GM12878 (cell line): Measurements from ENCODE around the gene AFMID. TPM values are rescaled to one million over a fixed set of nuclear protein-coding genes. Genes with fewer than 3 reads are reported as not detected.

Source experiments
- BCL11A ChIP-seq: IDR thresholded peaks from 2 replicates; pipeline ENCODE4 v1.6.1; 2011; ENCODE audit warnings: low read depth, low read length
- CEBPB ChIP-seq, 2 experiments: fragments of 150-350 bp in 1 of 2; IDR thresholded peaks; 2 replicates each; pipeline ENCODE4 v1.6.1; 2012 to 2014; ENCODE audit warnings: low read depth in 2 of 2, low read length in 2 of 2, borderline replicate concordance in 1 of 2, inconsistent platforms in 1 of 2
- CHD2 ChIP-seq: IDR thresholded peaks from 2 replicates; pipeline ENCODE4 v1.6.1; 2011; ENCODE audit warnings: low read depth, low read length, improper control_type of control experiment, borderline replicate concordance
- CHD4 ChIP-seq: fragments of 200-600 bp; sonication (generic); IDR thresholded peaks from 2 replicates; pipeline ENCODE4 v1.6.1; 2016; ENCODE audit warnings: mild to moderate bottlenecking
- DPF2 ChIP-seq: fragments of 450-650 bp; IDR thresholded peaks from 2 replicates; pipeline ENCODE4 v1.6.1; 2017; ENCODE audit warnings: mild to moderate bottlenecking
- ETV6 ChIP-seq, 2 experiments: fragments of 450-650 bp in 1 of 2; IDR thresholded peaks in 1 of 2; conservative IDR thresholded peaks in 1 of 2; 2 replicates each; pipeline ENCODE4 v1.6.1; 2014; ENCODE audit warnings: antibody characterized with exemption in 1 of 2, borderline replicate concordance in 1 of 2, low read depth in 1 of 2, mild to moderate bottlenecking in 1 of 2, moderate library complexity in 1 of 2
- KDM1A ChIP-seq: fragments of 200-600 bp; sonication (generic); IDR thresholded peaks from 2 replicates; pipeline ENCODE4 v1.6.1; 2016; ENCODE audit warnings: borderline replicate concordance
- NRF1 ChIP-seq: conservative IDR thresholded peaks from 2 replicates; pipeline ENCODE4 v1.6.1; 2011; ENCODE audit warnings: mild to moderate bottlenecking, low read depth, low read length, improper control_type of control experiment
- PAX8 ChIP-seq: fragments of 450-650 bp; IDR thresholded peaks from 2 replicates; pipeline ENCODE4 v1.6.1; 2017; ENCODE audit warnings: mild to moderate bottlenecking, moderate library complexity
- POLR2A ChIP-seq: IDR thresholded peaks from 2 replicates; pipeline ENCODE4 v1.6.1; 2011; ENCODE audit warnings: low read depth, mild to moderate bottlenecking, low read length
- RAD21 ChIP-seq: IDR thresholded peaks from 2 replicates; pipeline ENCODE4 v1.6.1; 2011; ENCODE audit warnings: mild to moderate bottlenecking, low read depth, low read length, moderate library complexity; ENCODE audit not compliant: insufficient read depth
- RFX5 ChIP-seq: IDR thresholded peaks from 2 replicates; pipeline ENCODE4 v1.6.1; 2011; ENCODE audit warnings: low read depth, low read length, improper control_type of control experiment
- SIN3A ChIP-seq: IDR thresholded peaks from 2 replicates; pipeline ENCODE4 v1.6.1; 2012; ENCODE audit warnings: low read depth, low read length, improper control_type of control experiment
- STAT3 ChIP-seq: IDR thresholded peaks from 2 replicates; pipeline ENCODE4 v1.6.1; 2011; ENCODE audit warnings: low read depth, low read length, improper control_type of control experiment
- TCF3 ChIP-seq: IDR thresholded peaks from 2 replicates; pipeline ENCODE4 v1.6.1; 2012; ENCODE audit warnings: low read depth, mild to moderate bottlenecking, low read length, borderline replicate concordance; ENCODE audit not compliant: insufficient read depth
- polyA plus RNA-seq, 11 experiments: library from polyadenylated mRNA; depleted of rRNA in 4 of 11; unstranded in 6 of 11; stranded (reverse) in 5 of 11; fragments of >200 nt; fragmentation: Nextera tagmentation in 4 of 11; fragmentation: Illumina TruSeq in 1 of 11; extraction: Ambion mirVana in 4 of 11; extraction: Trizol in 1 of 11; gene quantifications; 1 replicate in 1 of 11; 2 replicates in 10 of 11; pipeline versions ENCODE4 v1.2.1 to v1.2.3, GENCODE V29; 2011 to 2016; ENCODE audit warnings: inconsistent platforms in 2 of 11, missing spikeins in 2 of 11, low read depth in 1 of 11
- total RNA-seq, 4 experiments: library from RNA; depleted of rRNA in 3 of 4; stranded (reverse); fragments of >200 nt in 3 of 4; fragmentation: Illumina TruSeq in 1 of 4; extraction: Trizol in 1 of 4; gene quantifications; 2 replicates each; pipeline versions ENCODE4 v1.2.1 to v1.2.3, GENCODE V29; 2013 to 2021
- TF ChIP-seq, protein P1 (sequence below): IDR thresholded peaks from 2 replicates; pipeline ENCODE4 v1.6.1; 2012; ENCODE audit warnings: improper control_type of control experiment, low read depth, low read length; ENCODE audit not compliant: insufficient replicate concordance
- TF ChIP-seq, protein P2 (sequence below): IDR thresholded peaks from 2 replicates; pipeline ENCODE4 v1.6.1; 2011; ENCODE audit warnings: low read depth, low read length, improper control_type of control experiment, borderline replicate concordance
- TF ChIP-seq, protein P3 (sequence below): fragments of 450-650 bp; IDR thresholded peaks from 2 replicates; pipeline ENCODE4 v1.6.1; 2018; ENCODE audit warnings: borderline replicate concordance, mild to moderate bottlenecking; ENCODE audit not compliant: partially characterized antibody
- TF ChIP-seq, protein P4 (sequence below): fragments of 450-650 bp; IDR thresholded peaks from 2 replicates; pipeline ENCODE4 v1.6.1; 2016; ENCODE audit warnings: mild to moderate bottlenecking

Gene AFMID
- total and polyA plus RNA-seq, 10 of the 15 experiments (the other 5 are each of a cell fraction or from before 2014, with no cell fraction given) = 36.1 to 98.8 (median 51.6) TPM

DNA sequence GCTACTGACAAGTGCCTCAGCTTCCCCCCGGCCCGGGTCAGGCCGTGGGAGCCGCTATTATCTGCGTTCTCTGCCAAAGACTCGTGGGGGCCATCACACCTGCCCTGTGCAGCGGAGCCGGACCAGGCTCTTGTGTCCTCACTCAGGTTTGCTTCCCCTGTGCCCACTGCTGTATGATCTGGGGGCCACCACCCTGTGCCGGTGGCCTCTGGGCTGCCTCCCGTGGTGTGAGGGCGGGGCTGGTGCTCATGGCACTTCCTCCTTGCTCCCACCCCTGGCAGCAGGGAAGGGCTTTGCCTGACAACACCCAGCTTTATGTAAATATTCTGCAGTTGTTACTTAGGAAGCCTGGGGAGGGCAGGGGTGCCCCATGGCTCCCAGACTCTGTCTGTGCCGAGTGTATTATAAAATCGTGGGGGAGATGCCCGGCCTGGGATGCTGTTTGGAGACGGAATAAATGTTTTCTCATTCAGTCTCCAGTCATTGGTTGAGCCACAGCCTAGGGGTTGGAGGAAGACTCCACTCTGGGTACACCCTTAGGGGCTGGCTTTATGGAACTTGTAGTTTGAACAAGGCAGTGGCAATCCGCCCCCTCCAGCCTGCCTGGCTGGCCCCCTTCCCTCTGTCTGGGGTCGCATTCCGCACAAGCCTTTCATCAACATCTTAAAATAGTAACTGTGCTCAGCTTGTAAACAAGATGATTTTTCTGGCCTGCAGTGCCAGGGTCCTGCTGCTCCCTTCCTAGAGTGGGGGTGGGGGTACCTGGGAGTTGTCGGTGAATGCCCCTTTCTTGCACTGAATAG, 14.7 kb upstream of the AFMID start (continued):
- TF ChIP-seq, protein P1, sequence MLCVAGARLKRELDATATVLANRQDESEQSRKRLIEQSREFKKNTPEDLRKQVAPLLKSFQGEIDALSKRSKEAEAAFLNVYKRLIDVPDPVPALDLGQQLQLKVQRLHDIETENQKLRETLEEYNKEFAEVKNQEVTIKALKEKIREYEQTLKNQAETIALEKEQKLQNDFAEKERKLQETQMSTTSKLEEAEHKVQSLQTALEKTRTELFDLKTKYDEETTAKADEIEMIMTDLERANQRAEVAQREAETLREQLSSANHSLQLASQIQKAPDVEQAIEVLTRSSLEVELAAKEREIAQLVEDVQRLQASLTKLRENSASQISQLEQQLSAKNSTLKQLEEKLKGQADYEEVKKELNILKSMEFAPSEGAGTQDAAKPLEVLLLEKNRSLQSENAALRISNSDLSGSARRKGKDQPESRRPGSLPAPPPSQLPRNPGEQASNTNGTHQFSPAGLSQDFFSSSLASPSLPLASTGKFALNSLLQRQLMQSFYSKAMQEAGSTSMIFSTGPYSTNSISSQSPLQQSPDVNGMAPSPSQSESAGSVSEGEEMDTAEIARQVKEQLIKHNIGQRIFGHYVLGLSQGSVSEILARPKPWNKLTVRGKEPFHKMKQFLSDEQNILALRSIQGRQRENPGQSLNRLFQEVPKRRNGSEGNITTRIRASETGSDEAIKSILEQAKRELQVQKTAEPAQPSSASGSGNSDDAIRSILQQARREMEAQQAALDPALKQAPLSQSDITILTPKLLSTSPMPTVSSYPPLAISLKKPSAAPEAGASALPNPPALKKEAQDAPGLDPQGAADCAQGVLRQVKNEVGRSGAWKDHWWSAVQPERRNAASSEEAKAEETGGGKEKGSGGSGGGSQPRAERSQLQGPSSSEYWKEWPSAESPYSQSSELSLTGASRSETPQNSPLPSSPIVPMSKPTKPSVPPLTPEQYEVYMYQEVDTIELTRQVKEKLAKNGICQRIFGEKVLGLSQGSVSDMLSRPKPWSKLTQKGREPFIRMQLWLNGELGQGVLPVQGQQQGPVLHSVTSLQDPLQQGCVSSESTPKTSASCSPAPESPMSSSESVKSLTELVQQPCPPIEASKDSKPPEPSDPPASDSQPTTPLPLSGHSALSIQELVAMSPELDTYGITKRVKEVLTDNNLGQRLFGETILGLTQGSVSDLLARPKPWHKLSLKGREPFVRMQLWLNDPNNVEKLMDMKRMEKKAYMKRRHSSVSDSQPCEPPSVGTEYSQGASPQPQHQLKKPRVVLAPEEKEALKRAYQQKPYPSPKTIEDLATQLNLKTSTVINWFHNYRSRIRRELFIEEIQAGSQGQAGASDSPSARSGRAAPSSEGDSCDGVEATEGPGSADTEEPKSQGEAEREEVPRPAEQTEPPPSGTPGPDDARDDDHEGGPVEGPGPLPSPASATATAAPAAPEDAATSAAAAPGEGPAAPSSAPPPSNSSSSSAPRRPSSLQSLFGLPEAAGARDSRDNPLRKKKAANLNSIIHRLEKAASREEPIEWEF = no peak
- no peak for TF ChIP-seq ETV6 (conservative IDR thresholded peaks at IDR 0.05 in 1 of 2, IDR thresholded peaks at IDR 0.05 in 1 of 2; ENCODE audit: borderline replicate concordance in 1 of 2, low read depth in 1 of 2)
- no peak for TF ChIP-seq BCL11A
- TF ChIP-seq PAX8 = no peak
- no peak for TF ChIP-seq SIN3A
- TF ChIP-seq RFX5 = no peak
- TF ChIP-seq DPF2 = no peak
- TF ChIP-seq, protein P2, sequence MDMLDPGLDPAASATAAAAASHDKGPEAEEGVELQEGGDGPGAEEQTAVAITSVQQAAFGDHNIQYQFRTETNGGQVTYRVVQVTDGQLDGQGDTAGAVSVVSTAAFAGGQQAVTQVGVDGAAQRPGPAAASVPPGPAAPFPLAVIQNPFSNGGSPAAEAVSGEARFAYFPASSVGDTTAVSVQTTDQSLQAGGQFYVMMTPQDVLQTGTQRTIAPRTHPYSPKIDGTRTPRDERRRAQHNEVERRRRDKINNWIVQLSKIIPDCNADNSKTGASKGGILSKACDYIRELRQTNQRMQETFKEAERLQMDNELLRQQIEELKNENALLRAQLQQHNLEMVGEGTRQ = no peak
- TF ChIP-seq STAT3 = no peak
- TF ChIP-seq TCF3 = no peak
- no peak for TF ChIP-seq RAD21
- TF ChIP-seq NRF1 = no peak
- TF ChIP-seq, protein P3, sequence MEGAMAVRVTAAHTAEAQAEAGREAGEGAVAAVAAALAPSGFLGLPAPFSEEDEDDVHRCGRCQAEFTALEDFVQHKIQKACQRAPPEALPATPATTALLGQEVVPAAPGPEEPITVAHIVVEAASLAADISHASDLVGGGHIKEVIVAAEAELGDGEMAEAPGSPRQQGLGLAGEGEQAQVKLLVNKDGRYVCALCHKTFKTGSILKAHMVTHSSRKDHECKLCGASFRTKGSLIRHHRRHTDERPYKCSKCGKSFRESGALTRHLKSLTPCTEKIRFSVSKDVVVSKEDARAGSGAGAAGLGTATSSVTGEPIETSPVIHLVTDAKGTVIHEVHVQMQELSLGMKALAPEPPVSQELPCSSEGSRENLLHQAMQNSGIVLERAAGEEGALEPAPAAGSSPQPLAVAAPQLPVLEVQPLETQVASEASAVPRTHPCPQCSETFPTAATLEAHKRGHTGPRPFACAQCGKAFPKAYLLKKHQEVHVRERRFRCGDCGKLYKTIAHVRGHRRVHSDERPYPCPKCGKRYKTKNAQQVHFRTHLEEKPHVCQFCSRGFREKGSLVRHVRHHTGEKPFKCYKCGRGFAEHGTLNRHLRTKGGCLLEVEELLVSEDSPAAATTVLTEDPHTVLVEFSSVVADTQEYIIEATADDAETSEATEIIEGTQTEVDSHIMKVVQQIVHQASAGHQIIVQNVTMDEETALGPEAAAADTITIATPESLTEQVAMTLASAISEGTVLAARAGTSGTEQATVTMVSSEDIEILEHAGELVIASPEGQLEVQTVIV = no peak
- TF ChIP-seq POLR2A = peak; percentile 60
- TF ChIP-seq, protein P4, sequence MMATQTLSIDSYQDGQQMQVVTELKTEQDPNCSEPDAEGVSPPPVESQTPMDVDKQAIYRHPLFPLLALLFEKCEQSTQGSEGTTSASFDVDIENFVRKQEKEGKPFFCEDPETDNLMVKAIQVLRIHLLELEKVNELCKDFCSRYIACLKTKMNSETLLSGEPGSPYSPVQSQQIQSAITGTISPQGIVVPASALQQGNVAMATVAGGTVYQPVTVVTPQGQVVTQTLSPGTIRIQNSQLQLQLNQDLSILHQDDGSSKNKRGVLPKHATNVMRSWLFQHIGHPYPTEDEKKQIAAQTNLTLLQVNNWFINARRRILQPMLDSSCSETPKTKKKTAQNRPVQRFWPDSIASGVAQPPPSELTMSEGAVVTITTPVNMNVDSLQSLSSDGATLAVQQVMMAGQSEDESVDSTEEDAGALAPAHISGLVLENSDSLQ = no peak
- no peak for TF ChIP-seq KDM1A
- no peak for TF ChIP-seq CHD4
- TF ChIP-seq CEBPB (IDR thresholded peaks at IDR 0.05; ENCODE audit: borderline replicate concordance in 1 of 2, low read depth in 2 of 2, low read length in 2 of 2) = no peak
- 0 out of 2 replicates have a peak, but pooled peaks have one; percentile 44 for TF ChIP-seq CHD2
